CD4-positive, alpha-beta T cell treated with Interleukin-1 beta for 1 hour (primary cell): ENCODE measurements around the gene KLHL22.
"Not testable (repeated sequence)": the region's sequence is repeated elsewhere in the genome, so short reads cannot be mapped to it uniquely, and the experiment has no call there.

Experiments used
- DNase-seq, 2 donors: peaks; one replicate each; pipeline ENCODE4 v3.0.0-alpha.2; 2020 to 2022

KLHL22 gene

GRCh38 chr22:20494978-20495860 lies at the start of gene KLHL22:
Gene KLHL22, minus strand, starts transcription at chr22:20495795. Its CDS starts 6,584 bp downstream, at chr22:20489211.
- peak in 1 of 2 donors; percentile 22 for DNase-seq

- not testable (repeated sequence) for DNase-seq
These were observed 49.7 kb upstream of the KLHL22 start for GRCh38 chr22:20545318-20545634.

- DNase-seq = no peak
These were observed 47.1 kb upstream of the KLHL22 start for GRCh38 chr22:20542736-20543135.

- DNase-seq = no peak
These were observed 46.5 kb upstream of the KLHL22 start for GRCh38 chr22:20542055-20542454.

GRCh38 chr22:20538875-20539274 lies 43.3 kb upstream of the KLHL22 start:
- not testable (repeated sequence) for DNase-seq

GRCh38 chr22:20537983-20538382 lies 42.4 kb upstream of the KLHL22 start:
- DNase-seq = no peak

- DNase-seq = no peak
These were observed 41.7 kb upstream of the KLHL22 start for GRCh38 chr22:20537325-20537756.

GRCh38 chr22:20536590-20537324 lies 41.2 kb upstream of the KLHL22 start:
- DNase-seq = no peak

GRCh38 chr22:20533879-20534265 lies 38.3 kb upstream of the KLHL22 start:
- DNase-seq = no peak

- no peak for DNase-seq
These were observed 37.7 kb upstream of the KLHL22 start for GRCh38 chr22:20533095-20533878.

- no peak for DNase-seq
These were observed 36.8 kb upstream of the KLHL22 start for GRCh38 chr22:20532256-20532993.

- no peak for DNase-seq
These were observed 36.0 kb upstream of the KLHL22 start for GRCh38 chr22:20531404-20532201.

GRCh38 chr22:20531154-20531403 lies 35.5 kb upstream of the KLHL22 start:
- DNase-seq = no peak

GRCh38 chr22:20530368-20531153 lies 35.0 kb upstream of the KLHL22 start:
- no peak for DNase-seq

- no peak for DNase-seq
These were observed 32.9 kb upstream of the KLHL22 start for GRCh38 chr22:20528405-20528978.

- DNase-seq = no peak
These were observed 31.2 kb upstream of the KLHL22 start for GRCh38 chr22:20526628-20527355.

GRCh38 chr22:20526305-20526627 lies 30.7 kb upstream of the KLHL22 start:
- DNase-seq = no peak

GRCh38 chr22:20525048-20525447 lies 29.5 kb upstream of the KLHL22 start:
- DNase-seq = no peak

- peak in 1 of 2 donors; percentile 40 for DNase-seq
These were observed 28.4 kb upstream of the KLHL22 start for GRCh38 chr22:20524004-20524481.
